ENCODE data around the gene NT5M.
A peak's percentile ranks its signal among the peaks of the same experiment; 100 is the strongest.

Gene NT5M

DNA sequence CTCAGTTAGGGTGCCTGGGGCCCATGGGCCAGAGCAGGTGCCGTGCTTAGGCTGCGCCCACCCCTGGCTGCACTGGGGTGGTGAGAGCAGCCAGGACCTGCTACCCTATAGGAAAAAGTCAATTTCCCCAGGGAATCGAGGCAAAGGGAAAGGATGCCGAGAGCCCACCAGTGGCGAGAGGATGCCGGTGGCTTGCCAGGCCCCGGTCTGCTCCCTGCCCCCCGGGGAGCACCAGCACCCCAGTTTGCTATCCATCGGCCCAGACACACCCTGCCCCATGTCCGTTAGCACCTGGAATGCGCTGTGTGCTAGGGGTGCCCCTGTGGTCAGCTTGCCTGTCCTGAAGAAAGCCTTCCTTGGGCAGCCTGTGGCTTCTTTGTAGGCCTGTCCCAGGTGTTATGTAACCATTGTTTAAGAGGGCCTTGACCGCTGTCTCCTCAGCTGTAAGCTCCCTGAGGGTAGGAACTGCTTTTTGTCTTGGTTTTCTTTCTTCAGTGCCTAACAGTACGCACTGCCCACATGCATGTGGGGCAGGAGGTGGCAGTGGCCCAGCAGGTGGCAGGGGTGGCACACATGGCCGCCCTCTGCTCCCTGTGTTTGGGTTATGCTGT is 40.8 kb downstream of the NT5M start:
- no peak for DNase-seq

DNA sequence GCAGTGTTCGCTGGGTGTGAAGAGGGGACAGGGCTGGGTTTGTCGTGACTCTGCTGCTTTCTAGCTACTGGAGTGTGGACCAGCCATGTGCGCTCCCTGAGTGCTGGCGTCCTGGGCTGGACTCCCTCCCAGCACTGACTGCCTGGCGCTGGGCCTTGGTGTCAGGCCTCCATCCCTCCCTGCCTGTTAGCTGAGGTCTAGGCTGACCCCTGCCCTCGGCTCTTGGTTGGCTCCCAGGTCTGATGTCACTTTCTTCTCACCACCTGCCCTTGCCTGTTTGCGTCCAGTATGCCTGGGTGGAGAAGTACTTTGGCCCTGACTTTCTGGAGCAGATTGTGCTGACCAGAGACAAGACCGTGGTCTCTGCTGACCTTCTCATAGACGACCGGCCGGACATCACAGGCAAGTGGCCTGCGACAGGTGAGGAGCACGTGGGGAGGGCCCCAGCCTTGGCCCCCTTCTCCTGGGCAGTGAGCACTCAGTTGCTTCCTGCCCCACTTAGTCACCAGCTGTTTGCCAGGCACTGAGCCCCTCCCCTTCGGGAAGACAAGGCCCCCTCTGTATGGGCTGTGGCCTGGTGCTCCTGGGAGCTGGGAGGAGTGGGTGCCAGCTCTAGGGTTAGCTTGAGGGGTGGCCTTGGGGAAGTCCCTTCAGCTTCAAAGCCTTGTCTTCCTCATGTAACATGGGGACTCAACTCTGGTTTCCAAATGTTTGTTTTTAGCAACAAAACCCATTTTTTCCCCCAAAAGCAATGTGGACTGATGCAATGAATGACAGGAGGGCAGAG is 41.5 kb downstream of the NT5M start:
- no peak for DNase-seq

DNA sequence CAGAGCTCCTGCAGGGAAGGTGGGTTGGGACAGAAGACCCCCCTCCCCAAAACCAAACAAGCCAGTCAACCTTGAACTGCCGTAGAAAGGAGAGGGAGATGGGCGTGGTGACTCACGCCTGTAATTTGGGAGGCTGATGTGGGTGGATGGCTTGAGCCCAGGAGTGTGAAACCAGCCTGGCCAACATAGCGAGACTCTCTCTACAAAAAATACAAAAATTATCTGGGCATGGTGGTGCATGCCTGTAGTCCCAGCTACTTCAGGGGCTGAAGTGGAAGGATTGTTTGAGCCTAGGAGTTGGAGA is 42.1 kb downstream of the NT5M start:
- DNase-seq = no peak

DNA sequence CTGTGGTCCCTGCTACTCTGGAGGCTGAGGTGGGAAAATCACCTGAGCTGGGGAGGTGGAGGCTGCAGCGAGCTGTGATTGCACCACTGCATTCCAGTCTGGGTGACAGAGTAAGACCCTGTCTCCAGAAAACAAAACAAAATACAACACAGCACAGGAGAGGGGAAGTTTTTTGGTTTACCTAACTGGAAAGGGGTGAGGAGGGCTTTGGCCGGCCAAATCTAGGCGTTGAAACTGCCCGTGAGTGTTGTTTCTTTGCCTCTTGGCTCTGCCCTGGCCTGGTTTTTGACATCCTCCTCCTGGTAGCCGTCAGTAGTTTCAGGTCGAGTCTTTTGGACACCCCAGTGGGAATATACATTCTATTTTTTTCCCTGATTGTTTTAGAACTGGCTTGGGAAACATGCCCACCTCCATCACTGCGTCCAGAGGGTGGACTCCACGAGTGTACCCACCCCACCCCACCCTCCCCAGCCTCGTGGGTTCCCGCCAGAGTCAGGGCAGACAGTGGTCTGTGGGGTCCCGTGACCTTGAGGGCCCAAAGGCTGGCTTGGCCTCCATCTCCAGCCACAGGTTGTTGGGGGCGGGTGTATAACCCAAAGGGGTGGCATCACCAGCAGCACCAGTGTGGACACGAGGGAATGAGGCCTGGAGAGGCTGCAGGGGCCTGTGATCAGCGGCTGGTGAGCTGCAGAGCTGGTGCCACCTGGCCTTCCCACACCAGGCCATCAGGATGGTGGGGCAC is 42.7 kb downstream of the NT5M start:
- DNase-seq = no peak

DNA sequence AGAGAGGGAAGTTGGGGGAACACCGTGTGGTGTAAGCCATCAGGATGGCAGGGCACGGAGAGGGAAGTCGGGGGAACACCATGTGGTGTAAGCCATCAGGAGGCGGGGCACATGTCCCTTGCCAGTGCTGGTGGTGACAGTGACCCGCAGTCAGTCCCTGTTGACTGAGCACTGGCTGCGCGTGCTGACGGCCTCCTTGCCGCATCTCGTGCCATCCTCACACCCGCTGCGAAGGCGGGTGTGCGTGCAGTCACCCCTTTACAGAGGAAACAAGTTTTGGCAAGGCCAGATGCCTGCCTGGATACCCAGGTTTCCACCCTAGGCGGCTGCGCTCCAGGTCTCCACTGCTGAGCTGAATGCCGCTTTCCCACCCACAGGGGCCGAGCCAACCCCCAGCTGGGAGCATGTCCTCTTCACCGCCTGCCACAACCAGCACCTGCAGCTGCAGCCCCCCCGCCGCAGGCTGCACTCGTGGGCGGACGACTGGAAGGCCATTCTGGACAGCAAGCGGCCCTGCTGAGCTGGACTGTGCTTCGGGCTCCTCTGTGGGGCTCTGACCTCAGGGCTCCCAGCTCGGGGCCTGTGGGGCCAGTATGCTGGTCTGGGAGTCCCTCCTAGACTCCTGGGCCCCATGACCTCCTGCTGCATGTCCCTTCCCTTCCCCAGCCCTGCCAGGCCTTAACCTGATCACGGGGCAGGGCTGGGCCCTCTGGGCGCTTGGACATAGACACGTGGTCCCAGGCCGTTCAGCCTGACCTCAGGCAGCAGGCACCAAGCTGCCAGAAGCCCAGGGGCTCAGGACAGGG is 43.5 kb downstream of the NT5M start:
- DNase-seq = no peak

DNA sequence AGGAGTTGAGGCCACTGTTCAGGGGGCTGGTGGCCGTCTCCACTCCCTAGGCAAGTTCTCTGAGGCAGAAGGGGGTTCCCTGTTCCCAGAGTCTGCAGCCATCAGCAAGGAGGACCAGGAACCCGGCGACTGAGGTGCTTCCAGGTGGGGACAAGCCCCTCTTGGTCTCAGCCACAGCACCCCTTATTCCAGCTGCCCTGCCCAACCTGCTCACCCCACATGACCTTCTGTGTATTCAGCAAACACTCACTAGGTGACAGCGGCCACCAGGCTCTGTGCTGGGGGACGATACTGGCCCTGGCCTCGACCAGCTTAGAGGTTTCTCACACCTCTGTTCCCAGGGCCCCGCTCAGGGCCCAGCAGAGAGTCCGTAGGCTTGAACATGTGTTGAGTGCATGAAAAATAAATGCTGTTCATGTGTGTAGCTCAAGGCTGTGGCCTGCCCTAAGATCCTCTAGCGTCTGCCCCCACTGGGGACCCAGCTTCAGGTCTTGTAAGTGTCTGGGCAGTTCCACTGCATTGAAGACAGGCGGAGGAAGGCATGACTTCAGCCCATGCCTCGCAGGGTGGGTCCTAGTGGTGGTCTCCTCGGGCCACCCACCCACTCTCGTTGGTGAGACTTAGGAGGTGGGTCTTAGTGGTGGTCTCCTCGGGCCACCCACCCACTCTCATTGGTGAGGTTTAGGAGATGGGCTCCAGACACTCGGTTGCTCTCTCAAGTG is 44.2 kb downstream of the NT5M start:
- DNase-seq = no peak

DNA sequence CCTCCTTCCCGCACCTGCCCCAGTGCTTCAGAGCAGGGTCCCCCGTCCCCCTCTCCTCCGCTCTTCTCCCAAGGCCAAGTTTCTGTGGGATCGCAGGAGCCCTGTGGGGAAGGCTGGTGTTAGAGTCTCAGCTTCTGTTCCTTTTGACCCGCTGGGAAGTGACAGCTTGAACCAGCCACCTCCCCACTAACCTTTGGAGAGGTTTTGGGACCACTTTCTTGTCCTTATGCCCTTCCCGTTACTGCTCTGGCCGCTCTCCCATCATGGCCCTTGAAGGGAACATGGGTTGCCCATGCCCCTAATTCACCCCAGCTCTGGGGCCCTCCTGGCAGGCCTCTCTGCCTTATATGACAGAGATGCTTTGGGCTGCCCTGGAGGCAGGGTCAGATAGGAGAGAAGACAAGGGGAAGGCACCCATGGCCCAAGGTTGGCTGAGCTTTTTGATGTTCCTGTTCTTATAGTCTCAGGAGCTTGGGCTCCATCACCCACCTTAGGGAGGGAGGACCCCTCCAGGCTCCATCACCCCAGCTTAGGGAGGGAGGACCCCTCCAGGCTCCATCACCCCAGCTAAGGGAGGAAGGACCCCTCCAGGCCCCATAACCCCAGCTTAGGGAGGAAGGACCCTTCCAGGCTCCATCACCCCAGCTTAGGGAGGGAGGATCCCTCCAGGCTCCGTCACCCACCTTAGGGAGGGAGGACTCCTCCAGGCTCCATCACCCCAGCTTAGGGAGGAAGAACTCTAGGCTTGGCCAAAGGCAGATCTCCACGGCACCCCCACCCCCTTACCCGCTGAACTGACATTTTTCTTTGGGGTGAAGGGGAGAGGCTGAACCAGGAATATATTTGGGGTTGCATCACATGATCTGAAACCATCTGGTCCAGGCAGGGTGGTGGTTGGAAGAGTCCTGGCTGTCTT is 45.0 kb downstream of the NT5M start:
- DNase-seq = no peak

DNA sequence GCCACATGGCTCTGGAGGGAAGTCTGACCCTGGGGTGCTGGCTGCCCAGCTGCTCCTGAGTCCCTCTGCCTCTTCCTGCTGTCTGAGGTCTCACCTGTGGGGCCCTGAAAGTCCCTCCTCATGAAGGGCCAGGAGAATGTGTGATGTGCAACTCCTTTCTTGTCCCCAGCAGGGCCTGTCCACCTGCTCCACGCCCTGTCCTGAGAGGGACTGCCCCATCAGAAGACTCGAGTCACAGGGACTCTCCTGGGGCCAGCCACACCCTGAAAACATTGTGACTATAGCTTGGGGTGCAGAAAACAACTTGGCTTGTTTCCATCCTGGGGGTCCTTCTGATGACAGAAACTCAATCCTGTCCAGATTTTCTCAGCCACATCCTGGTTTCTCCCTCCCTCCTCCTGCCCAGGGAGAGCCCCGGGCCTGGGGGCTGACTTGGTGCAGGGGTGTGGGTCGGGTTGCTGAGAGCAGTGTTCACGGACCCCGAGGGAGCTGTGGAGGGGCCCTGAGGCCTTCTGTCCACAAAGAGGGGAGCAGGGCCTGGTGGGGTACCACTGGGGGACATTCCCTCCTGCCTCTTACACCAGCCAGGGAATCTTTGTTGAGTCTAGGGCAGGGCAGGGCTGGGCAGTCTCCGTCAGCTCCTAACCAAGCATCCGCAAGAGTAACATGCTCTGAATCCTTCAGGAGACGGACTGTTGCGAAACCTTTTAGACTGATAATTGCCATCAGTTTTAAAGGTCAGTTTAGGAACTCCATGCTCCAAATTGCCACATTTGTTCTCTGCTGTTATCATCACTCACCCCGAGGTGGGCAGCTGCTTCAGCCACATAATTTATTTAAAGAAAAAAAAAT is 45.9 kb downstream of the NT5M start:
- DNase-seq = no peak

DNA sequence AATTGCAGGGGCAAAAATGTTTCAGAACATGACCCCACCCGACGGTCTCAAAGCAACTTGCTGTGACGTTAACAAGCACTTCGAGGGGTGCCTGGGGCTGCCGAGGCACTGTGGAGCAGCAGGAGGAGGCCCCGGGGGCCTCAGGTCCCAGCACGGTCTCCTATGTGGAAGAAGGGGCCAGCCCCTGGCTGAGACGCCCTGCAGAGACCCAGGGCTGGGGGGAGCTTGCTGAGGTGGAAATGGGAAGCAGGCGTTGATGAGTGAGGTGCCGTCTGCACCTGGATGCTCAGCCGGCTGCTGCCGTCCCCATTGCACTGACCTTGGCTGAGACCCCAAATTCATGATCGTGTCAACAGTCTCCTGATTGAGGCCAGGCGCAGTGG is 46.5 kb downstream of the NT5M start:
- no peak for DNase-seq

DNA sequence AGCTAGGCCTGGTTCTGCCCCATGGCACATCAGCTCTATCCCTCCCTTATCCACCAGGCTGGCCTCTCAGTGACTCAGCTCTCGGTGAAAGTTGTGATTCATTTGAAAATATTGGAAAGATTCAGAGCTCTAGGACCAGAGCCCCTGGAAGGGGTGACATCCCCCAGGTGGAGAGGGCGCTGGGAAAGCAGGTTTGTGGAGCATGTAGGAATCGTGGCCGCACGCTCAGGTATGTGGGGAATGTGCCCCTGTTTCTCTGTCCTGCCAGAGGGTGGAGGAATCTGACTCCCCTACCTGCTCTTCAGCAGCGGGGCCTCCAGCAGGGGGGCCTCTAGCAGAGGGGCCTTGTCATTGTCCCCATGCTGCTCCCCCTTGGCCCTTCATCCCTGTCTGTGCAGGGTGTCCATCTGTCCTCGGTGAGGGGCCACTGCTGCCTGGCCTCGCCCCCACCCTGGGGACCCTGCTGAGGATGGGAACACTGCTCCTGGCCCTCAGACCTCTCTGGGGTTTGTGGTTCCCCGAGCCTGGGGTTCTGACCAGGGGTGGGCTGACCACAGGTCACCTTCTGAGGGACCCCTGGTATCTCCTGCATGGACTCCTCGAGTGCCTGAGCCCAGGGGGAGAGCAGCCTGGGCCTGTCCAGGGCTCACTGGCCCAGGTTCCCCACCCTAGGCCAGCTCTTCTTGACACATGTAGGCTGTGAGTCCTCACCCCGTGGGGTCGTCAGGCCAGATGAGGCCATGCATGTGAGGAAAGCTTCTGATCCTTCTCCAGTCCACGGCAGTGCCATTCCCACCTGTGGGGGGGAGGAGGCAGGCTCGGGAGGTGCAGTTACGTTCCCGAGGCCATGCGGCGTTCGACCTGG is 47.5 kb downstream of the NT5M start:
- DNase-seq = no peak

DNA sequence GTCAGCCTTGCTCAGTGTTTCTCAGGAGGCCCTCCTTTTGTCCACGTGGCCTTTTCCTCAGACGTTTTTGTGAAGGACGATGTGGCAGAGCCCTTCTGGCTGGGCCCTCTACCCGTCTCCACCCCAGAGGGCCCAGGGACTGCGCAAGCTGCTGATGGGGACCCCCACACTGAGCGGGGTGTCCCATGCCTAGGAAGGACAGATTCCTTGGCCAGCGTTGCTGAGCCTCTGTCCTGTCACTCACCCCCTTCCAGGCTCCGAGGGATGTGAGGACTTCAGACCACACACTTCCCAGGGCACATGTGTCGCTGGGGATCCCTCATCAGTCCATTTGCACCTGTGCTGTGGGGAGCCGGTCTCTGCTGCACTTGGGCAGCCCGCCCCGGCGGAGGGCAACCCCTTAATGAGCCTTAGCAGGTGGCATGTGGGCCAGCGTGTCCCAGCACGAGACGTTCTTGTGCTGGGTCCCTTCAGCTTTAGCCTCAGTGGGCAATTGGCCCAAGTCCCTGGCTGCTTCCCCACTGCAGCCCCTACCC is 48.3 kb downstream of the NT5M start:
- DNase-seq = no peak

DNA sequence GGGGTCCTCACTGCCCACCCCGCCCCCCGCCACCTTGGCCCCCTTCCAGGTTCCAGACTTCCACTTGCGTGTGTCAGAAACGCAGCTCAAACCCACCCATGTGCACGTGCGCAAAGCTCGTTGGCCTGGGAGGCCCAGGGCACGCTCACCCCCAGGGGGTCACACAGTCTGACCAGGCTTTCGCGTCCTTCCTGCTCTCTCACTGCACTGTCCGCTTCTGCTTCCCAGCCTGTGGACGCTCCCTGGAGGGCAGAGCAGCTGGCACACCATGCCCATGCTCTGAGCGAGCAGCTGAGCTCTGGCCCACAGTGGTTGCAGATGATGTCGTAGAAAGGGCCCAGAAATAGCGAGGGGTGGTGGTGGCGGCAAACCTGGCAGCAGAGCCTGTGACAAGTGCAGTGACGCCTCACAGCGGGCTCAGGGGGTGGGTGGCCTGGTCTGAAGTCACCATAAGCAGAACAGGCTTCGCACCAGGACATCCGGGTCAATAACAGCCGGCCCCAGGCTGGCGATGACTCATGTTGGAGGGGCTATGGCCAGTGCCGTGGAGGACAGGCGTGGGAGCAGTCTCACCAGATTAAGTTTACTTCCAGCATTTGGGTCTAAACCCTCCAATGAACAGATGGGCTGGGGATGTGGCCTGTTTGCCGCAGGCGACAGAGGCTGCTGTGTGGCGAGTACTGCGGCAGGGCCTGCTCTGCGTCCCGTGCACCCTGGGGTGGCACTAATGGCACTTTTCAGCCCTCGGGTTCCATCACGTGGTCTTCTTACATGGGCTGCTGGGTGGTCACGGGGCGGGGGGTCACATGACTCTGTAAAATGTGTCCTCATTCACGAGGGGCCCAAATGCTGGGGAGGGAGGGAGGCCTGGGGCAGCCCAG is 49.0 kb downstream of the NT5M start:
- DNase-seq = no peak

DNA sequence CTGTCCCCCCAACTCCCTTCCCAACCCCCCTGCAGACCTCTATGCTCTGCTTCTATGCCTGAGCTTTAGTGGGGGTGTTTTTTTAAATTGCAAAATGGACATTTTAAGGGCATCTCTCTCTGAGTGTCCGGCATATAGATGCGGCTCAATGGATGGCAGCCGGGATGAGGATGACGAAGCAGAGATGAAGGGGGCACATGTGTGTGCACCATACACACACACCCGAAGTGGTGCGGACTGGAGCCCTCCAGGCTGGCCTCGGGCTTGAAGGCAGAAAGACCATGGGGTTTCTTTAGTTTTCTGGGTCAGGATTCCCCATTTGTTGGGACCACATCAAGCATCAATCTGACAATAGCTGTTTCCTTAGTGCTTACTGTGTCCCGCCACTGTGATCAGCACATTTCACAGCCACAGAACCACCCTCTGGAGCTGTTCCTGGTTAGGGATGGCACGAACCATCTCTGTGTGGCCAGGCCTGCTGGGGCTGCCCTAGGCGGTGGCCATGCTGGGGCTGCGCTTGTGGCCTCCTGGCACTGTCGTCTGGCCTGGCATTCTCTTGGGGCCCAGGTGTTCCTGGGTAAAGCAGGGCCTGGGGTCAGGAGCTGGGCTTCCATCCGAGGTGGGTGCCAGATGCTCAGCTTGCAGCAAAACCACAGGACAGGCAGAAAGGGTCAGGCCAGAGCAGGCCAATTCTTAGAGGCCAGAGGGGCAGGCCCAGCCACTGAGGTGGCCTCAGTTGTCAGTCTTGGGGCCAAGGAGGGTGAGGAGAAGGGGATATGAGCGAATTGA is 49.9 kb downstream of the NT5M start:
- DNase-seq = no peak

DNA sequence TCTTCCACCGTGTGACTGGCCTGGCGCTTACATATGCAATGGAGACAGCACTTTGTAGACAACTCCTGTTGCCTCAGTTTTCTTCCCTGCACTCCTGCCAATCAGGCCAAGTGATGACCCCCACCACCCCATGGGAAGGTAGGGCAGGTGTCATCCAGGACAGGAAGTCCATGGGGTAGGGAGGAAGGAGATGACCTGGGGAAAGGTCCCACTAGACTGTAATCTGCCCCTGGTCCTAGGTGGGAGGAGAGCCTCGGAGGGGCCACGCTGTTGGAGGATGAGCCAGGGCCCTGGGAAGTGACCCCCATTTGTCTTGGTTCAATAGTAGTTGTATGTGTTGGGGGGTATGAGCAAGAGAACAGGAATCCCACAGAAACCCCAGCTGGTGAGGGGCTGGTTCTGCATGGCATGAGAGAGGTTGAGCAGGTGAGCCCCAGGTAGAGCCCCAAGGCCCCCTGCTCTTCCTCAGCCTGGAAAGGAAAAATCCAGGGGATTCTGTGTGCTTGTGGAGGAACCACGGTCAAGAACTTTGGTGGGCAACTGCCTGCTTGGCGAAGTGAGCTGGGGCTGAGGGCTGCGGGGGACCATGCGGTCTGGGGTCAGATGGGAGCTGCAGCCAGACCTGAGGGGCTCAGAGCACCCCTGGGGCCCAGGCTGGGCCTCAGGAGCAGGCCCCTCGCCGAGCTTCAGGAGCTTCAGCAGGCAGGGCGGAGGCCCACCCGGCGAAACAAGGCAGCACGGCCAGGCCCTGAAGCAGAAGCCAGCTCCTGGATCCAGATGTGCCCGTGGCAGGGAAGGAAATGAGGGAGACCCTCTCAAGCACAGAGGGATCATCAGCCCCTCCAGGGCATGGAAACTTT is 50.7 kb downstream of the NT5M start:
- DNase-seq = no peak

DNA sequence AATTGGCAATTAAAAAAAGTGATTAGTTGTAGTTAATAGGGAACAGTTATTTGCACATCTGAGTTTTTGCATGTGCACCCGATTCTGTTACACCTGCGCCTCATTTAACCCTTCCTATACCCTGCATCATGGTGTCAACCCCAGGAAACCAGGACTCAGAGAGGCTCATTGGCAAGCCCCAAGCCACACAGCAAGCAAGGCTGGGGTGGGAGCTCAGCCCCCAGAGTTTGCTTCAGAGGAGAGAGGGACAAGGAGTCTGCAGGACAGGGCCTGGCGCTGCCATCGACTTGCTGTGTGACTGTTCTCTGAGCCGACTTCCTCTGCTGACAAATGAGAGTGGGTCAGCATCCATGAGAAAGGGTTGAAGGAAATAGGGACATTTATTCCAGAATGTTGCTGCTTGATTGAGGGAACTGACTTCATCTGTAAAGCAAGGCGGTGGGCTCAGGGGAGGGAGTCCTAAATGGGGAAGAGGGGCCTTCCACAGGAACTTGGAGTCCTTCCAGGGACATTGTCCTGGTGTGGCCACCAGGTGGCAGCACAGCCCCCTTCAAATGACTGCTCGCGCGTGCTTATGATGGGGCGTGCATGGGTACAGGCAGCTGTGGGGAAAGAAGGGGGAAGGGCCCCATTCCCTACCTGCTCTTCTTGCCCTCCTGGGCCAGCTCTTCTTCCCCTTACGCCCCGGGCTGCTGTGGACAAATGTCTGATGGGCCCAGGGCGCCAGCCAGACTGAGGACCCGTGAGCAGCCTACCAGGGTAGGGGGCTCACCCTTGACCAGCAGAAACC is 51.6 kb downstream of the NT5M start:
- DNase-seq = peak; percentile 71

DNA sequence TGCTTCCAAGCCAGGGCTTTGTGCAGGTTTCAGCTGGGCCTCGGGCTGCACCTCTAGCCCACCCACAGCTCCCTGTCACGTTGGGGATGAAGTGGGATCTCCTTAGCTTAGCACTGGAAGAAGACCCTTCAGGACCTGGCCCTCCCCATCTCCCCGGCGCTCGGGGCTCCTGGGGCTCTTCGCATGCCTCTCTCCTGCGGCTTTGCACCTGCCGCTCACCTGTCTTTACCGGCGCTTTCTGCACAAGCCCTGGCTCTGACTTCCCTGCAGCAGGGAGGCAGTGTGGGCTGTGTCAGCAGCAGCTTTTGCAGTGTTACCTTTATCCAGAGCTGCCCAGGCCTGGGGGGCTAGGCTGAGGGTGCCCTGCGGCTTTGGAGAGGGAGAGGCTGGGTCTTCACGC is 52.3 kb downstream of the NT5M start:
- DNase-seq = no peak

Measured in CD4-positive, alpha-beta T cell treated with Interleukin-4 for 4 hours (primary cell).